ENCODE results near the gene PID1. TPM values are rescaled to one million over a fixed set of nuclear protein-coding genes. Genes with fewer than 3 reads are reported as not detected.

The PID1 gene
- total and polyA plus RNA-seq, 4 donors: 17.0 to 45.7 (median 30.0) TPM

- Histone ChIP-seq H3K4me3 (no peak overlapping the region), H3K27ac (ENCODE audit: low read depth in 1 of 2, low read length in 1 of 2) (no peak overlapping the region), H3K36me3 (ENCODE audit: control insufficient read depth in 4 of 4, insufficient read depth in 4 of 4, low read length in 4 of 4) (no peaks in the 10 kb centered on the region), H3K9me3 (ENCODE audit: control insufficient read depth in 4 of 4, insufficient read depth in 3 of 4, low read length in 3 of 4) (no peaks in the 10 kb centered on the region), H3K27me3 (ENCODE audit: control insufficient read depth in 3 of 3, insufficient read depth in 3 of 3, low read length in 2 of 3) (no peaks in the 10 kb centered on the region), H3K9ac (ENCODE audit: insufficient read depth in 1 of 2, low read length in 2 of 2) (no peak overlapping the region), H3K4me1 (ENCODE audit: control insufficient read depth in 5 of 5, insufficient read depth in 5 of 5, low read length in 5 of 5) (peaks cover 0 to 32% (median 5%) of the 10 kb centered on the region in 5 donors)
- ATAC-seq (ENCODE audit: insufficient read depth, low FRiP score) (no peak), DNase-seq (no peak)
- WGBS, 2 donors: 76 to 81% methylated on average over 6 of the region's 6 CpGs
- no peak for TF ChIP-seq CTCF (IDR thresholded peaks at IDR 0.05; ENCODE audit: control extremely low read depth, extremely low read depth)
Observed at GRCh38 chr2:229087843-229088516, 183.1 kb downstream of the PID1 start.

- Histone ChIP-seq H3K9ac (ENCODE audit: insufficient read depth in 1 of 2, low read length in 2 of 2) (no peak overlapping the region), H3K27ac (ENCODE audit: low read depth in 1 of 2, low read length in 1 of 2) (no peak overlapping the region), H3K27me3 (ENCODE audit: control insufficient read depth in 3 of 3, insufficient read depth in 3 of 3, low read length in 2 of 3) (no peaks in the 10 kb centered on the region), H3K36me3 (ENCODE audit: control insufficient read depth in 4 of 4, insufficient read depth in 4 of 4, low read length in 4 of 4) (peaks cover 0 to under 1% (median 0%) of the 10 kb centered on the region in 4 donors), H3K4me3 (no peak overlapping the region), H3K9me3 (ENCODE audit: control insufficient read depth in 4 of 4, insufficient read depth in 3 of 4, low read length in 3 of 4) (peaks cover 0 to 4% (median 0%) of the 10 kb centered on the region in 4 donors), H3K4me1 (ENCODE audit: control insufficient read depth in 5 of 5, insufficient read depth in 5 of 5, low read length in 5 of 5) (peaks cover 0 to 31% (median 5%) of the 10 kb centered on the region in 5 donors)
- no peak for ATAC-seq (ENCODE audit: insufficient read depth, low FRiP score)
- WGBS, 2 donors: 89 to 92% methylated on average over 3 of the region's 3 CpGs
- DNase-seq: no peak
- TF ChIP-seq CTCF (IDR thresholded peaks at IDR 0.05; ENCODE audit: control extremely low read depth, extremely low read depth): no peak
Observed at GRCh38 chr2:229087267-229087666, 183.8 kb downstream of the PID1 start.

- DNase-seq: no peak
- Histone ChIP-seq H3K4me3 (no peak overlapping the region), H3K9ac (ENCODE audit: insufficient read depth in 1 of 2, low read length in 2 of 2) (no peak overlapping the region), H3K36me3 (ENCODE audit: control insufficient read depth in 4 of 4, insufficient read depth in 4 of 4, low read length in 4 of 4) (peaks cover 0 to 2% (median 0%) of the 10 kb centered on the region in 4 donors), H3K9me3 (ENCODE audit: control insufficient read depth in 4 of 4, insufficient read depth in 3 of 4, low read length in 3 of 4) (peaks cover 0 to 5% (median 0%) of the 10 kb centered on the region in 4 donors), H3K27me3 (ENCODE audit: control insufficient read depth in 3 of 3, insufficient read depth in 3 of 3, low read length in 2 of 3) (no peaks in the 10 kb centered on the region), H3K27ac (ENCODE audit: low read depth in 1 of 2, low read length in 1 of 2) (no peak overlapping the region), H3K4me1 (ENCODE audit: control insufficient read depth in 5 of 5, insufficient read depth in 5 of 5, low read length in 5 of 5) (peaks cover 0 to 25% (median 5%) of the 10 kb centered on the region in 5 donors)
- ATAC-seq (ENCODE audit: insufficient read depth, low FRiP score): no peak
- TF ChIP-seq CTCF (IDR thresholded peaks at IDR 0.05; ENCODE audit: control extremely low read depth, extremely low read depth): no peak
Observed at GRCh38 chr2:229085439-229085838, 185.6 kb downstream of the PID1 start.
